B cell (primary cell): Measurements from ENCODE around the gene PDIA4.

Source experiments
- CTCF ChIP-seq: fragments of 200-600 bp; IDR thresholded peaks from one replicate; pipeline ENCODE4 v1.8.0; 2022; ENCODE audit warnings: antibody characterized with exemption, mild to moderate bottlenecking
- EZH2 ChIP-seq: IDR thresholded peaks from 2 replicates; pipeline ENCODE4 v1.6.1; 2012; ENCODE audit warnings: borderline replicate concordance, low read depth, mild to moderate bottlenecking, moderate library complexity, low read length; ENCODE audit not compliant: insufficient read depth, poor library complexity, severe bottlenecking

- TF ChIP-seq CTCF (no peak), EZH2 (no peak)
Measured at GRCh38 chr7:149007611-149008010, 20.7 kb downstream of the PDIA4 start.
